GM19238 (cell line): ENCODE results near the gene MPI.

Experiments used
- DNase-seq: peaks from one replicate; pipeline ENCODE4 v3.0.0; 2011; ENCODE audit warnings: low spot score; ENCODE audit not compliant: insufficient read length

Gene MPI, protein sequence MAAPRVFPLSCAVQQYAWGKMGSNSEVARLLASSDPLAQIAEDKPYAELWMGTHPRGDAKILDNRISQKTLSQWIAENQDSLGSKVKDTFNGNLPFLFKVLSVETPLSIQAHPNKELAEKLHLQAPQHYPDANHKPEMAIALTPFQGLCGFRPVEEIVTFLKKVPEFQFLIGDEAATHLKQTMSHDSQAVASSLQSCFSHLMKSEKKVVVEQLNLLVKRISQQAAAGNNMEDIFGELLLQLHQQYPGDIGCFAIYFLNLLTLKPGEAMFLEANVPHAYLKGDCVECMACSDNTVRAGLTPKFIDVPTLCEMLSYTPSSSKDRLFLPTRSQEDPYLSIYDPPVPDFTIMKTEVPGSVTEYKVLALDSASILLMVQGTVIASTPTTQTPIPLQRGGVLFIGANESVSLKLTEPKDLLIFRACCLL

DNA sequence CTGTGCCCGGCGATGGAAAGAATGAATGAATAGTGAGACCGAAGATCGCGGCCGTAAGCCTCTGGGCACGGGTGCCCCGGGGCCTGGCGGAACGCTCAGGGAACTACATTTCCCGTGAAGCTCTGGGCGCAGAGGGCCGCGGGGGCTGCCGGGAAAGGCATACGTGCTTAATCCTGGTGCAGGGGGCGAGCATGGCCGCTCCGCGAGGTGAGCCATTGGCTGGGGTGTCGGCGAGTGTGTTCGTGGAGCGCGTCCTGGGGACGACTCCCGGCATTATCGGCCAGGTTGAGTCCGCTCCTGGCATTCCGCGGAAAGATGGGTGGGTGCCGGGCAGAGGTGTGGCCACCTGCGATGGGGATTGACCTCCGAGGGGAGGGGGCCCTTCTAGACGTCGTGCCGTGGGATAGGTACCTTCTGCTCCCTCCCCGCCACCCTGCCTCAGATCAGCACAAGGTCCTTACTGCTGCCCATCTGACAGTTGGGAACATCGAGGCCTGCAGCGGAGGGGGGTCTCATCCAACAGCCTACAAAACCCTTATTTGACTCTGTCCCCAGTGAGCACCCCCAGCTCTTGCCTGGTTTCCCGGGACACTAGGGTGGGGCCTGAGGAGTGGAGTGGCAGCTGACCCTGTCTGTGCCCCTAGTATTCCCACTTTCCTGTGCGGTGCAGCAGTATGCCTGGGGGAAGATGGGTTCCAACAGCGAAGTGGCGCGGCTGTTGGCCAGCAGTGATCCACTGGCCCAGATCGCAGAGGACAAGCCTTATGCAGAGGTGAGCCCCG lies at the start of gene MPI:
TSS of gene MPI (plus strand) at position 160 of the 782 bp plus-strand sequence. CDS start at position 192, 32 bp downstream.
- DNase-seq, result peak; percentile 97

DNA sequence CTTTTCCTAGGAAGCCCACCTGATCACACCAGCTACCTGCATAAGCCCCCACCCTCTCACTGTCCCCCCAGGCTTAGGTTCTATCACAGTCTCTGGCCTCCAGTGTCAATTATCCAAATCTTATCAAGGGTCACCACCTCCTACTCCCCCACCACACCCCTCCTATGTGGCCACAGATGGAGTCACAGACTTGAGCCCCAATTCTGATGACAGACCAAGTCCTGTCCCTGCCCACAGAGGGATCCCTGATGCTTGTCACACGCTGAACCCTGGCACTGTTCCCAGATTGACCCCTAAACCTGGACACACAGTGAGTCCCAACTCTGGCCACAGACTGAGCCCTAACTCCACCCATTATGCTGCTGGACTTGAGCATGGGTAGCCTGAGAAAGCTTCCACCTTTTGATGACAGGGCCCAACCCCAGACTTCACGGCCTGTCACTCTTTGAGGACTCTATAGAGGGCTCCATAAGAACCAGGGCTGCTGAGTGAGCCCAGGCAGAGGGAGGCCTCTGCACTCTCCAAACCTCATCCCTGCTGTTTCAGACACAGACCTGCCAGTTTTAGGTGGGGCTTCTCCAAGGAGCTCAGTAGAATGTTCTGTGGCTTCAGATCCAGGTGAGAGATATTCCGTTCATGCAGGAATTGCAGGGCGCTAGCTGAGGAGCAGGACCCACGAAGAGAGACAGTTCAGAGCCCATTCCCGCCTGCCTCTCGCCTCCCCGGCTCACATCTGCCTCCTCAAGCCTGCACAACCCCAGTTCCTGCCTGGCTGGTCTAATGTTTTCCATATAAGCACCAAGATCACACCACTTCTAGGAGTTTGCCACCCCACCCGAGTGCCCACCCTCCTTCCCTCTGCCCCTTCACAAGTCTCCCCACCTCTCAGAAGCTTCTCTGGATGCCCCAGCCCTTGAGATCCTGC lies 48.7 kb upstream of the MPI start:
- no peak for DNase-seq

DNA sequence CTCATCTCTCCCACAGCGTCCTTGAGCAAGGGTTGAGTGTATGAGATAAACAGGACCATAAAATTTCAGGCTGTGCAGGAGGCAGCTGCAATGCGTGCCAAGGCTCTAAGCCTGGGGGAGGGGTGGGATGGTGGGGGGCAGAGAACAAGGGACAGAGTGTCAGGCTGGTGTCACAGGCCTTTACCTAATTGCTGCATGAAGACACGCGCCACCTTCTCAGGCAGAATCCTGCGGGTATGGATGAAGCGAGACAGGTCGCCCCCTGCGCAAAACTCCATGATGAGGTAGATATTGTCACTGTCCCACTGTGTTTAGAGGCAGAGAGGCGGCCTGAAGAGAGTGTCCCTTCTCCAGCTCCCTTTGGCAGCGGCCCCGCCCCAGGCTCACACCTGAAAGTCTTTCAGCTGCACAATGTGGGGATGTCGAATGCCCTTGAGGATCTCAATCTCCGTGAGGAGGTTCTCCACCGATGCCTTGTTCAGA lies 47.9 kb upstream of the MPI start:
- no peak for DNase-seq

DNA sequence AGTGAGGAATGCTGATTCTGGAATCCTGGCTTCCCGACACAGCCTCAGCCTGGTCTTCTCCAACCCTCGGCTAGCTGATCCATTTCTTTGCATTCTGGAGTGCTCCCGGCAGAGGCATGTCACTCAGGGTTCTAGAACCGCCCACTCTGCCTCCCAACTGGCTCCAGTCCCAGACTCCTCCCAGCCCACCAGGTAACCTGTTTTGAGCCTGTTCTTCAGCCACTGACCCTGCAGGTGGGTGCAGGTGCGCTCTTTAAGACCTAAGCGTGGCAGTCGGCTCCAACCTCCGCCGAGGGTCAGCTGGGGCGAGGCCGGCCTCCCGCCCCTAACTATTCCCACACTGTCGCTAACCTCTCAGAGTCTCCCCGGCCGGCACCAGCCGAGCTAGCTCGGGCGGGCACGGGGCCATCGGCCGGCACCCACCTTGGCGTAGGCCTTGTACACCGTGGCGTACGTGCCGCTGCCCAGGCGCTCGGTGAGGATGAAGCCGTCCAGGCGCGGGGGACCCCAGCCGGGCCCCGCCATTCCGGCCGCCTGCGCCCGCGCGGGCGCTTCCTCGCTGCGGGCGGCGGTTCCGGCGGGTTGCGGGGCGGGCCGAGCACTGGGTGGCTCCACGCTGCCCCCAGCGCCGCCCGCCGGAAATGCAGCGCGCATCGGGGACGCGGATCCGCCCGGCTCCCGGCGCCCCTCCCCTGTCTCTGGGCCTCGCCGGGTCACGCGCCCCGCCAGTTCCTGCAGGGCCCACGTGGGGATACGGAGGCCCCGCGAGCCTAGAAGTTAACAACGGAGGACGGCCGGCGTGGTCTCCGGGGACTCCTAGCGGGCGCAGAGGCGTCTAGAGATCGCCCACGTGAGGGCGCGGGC lies 47.0 kb upstream of the MPI start, which contains the start of gene ULK3:
TSS of gene ULK3 (minus strand) at position 576 of the 864 bp plus-strand sequence. CDS start at position 525, 51 bp downstream.
- peak; percentile 98 for DNase-seq

DNA sequence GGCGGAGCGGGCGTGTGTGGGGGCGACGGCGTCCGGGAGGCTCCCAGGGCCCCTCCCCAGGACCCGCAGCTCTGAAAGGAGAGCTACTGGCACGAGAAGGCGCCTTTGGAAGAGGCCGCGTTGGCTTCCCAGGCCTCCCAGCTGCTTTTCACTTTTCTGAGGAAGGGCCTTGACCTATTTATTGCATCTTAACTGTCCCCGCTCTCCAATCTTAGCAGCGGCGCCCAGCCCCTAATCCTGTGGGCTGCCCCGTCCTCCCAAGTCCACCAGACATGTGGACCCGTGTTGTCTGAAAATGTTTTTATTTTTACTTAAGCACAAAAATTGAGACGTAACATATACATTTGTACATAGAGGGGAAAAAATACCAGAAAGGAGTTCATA lies 46.4 kb upstream of the MPI start:
- DNase-seq, result no peak

DNA sequence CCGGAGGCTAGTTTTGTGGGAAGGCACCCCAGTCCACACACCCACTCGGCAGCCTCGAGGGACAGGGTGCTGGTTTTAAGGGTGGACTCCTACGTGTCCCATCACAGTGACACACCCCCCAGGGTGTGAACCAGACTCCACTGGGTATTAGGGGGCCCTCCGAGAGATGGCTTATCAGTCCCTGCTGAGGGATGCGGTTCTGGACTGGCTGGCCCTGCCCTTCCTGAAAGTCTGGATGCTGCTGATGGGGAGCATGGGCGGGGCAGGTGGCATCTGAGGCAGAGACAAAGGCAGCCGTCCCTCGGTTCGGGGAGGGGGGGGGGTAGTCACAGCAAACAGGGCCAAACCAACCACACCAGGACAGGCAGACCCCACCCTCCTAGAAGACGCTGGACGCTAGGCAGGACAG lies 45.9 kb upstream of the MPI start:
- DNase-seq, result no peak

DNA sequence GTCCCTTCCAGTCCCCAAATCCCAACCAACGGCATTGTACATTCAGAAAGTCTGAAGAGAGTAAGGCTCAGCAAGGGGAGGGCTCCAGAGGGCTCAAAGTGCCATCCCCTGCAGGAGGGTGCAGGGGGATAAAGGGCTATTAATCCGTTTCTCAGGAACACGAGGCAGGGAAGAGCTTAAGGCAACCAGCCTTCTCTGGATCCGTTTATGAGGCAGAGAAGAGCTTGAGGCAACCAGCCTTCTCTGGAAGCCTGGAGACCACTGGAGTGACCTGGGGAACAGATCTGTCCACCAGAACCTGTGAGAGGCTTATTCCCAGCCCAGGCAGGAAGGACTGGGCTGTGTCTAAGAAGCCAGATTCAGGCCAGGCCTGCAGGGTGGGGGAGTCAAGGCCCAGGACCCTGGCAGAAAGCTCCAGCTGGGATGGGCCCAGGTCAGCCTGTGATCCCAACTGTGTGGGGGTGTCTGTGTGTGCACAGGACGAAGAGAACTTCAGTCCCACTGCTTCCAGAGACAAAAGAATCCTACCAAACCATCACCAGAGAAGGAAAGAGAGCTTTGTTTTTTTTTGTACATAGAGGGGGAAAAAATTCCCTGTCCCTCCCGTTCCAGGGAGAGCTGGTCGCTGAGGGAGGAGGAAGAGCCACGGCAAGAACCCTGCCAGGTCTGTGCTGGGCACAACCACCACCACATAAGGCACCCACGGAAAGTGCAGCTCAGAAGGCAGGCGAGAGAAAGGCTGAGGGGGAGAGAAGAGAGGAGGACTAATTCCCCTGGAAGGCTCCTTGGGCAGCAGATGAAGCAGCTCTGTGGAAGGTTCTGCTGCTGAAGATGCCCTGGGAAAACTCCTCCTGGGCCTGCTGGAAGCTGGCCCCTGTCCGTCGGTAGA lies 45.3 kb upstream of the MPI start:
- DNase-seq, result no peak

DNA sequence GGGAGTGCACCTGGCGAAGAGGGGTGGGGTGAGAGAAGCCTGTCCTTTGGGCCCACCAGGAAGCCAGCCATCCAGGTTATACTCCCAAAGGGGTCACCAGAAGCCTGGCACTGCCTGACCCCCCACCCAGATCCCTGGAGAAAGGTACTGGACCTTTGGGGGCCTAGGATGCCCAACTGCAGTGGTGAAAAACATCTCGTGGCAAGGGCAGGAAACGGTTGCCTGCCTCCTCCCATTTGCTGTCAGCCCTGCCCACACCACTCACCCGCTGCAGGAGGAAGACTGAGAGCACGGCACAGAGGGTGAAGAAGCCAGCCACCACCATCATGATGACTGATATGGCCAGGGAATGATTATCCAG lies 44.7 kb upstream of the MPI start:
- no peak for DNase-seq

DNA sequence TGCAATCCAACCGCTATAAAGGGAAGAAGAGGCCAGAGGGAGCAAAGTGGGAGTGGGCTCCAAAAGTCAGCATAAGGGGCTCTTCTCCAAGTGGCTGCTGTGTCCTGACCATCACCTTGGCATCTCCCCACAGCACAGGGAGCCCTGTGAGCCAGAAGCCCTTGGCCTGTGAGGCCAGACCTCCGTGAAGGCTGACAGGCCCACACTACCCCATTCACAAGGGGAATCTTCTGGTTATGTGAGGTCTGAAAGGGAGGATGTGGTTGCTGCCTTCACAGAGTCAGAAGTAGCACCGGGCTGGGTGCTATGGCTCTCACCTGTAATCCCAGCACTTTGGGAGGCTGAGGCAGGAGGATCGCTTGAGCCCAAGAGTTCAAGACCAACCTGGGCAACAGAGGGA lies 44.3 kb upstream of the MPI start:
- no peak for DNase-seq

DNA sequence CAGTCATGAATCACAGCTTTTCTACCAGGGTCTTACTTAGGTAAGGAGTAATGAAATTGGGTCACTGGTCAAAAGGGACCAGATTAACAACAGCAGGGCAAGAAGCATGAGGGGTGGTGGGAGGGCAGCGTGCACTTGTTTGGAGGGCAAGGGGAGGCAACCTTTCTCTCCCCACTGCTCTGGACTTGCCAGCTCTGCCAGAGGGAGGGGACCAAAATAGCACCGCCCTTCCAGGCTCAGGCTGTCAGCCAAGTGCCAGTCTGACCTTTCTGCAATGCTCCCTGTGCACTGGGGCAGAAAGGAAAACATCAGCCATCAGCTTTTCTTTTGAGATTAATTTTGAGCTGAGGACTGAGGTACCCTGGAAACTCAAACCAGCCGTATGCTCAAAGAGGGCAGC lies 42.4 kb upstream of the MPI start:
- DNase-seq, result no peak

DNA sequence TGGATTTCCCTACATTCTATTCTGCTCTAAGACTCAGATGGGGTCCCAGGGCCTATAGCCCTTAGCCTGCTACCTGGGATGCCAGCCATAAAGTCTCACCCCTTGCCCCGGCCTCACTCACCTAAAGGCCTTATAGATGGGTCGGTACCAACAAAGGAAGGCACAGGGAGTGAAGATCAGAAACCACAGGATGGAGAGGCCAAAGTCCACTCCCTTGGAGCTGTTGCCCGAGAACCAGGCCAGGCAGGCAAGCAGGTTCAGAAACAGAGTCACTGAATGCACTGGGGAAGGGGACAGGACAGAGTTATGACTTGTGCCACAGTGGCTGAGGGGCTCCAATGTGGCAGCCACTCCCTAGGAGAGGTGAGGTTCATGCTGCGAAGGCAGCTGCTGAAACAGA lies 39.4 kb upstream of the MPI start:
- DNase-seq, result no peak

DNA sequence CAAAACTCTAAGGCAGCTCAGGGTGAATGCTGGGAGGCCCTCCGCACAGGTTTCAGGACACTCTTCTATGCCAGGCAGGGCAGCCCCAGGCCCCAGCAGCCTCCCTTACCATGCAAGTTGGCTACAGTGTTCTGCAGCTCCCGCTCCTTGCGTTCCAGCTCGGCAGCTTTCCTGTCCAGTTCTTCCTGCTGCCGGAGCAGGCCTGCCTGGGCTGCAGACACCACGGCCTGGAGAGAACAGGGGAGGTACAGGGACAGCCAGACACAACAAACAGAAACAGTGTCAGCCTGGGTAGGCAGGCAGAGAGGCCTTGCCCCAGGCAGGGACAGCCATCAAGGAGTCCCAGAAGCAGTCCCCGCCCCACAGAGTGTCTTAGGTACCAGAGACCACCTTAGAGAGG lies 37.9 kb upstream of the MPI start:
- no peak for DNase-seq

DNA sequence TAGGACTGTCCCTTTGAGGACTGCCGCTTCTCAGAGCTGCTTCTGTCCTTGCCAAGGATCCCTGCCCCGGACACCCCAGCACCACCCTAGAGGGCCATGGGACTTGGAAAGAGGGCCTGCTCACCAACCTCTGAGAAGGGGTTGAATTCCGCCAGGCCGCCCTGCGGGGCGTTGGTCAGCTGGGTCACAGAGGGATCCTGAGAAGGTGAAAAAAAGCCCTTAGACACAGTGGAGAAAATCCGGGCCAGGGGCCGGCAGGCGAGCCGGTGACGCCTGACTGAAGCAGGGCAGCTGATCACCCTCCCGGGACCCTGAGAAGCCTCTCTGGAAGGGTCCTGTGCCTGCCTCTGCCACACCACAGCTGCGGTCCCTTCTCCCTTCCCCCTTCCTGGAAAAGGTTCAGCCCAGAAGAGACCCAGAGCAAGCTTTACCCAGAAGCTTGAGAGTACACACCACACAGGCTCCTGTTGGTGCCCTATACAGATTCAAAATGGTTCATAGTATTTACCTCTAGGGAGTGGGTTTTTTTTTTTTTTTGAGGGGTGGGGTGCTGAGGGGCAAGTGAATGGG lies 35.3 kb upstream of the MPI start:
- no peak for DNase-seq

DNA sequence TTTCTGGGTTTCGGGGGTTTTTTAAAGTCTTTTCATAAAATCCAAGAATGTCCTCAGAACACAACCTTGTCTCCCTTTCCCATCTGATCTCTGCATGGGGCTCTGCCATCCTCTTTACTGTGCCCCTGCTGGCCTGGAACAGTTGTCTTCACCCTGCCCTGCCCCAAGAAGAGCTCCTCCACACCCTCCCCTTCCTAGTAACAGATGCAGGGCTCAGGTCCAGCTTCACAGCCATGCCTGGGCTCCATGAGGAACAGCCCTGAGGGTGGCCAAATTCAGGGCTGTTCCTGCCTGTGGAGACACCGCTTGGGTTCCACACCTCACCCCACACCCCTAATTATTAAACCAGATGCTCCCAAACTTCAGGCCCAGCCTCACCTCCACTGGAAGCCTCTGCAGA lies 34.0 kb upstream of the MPI start:
- DNase-seq, result no peak

DNA sequence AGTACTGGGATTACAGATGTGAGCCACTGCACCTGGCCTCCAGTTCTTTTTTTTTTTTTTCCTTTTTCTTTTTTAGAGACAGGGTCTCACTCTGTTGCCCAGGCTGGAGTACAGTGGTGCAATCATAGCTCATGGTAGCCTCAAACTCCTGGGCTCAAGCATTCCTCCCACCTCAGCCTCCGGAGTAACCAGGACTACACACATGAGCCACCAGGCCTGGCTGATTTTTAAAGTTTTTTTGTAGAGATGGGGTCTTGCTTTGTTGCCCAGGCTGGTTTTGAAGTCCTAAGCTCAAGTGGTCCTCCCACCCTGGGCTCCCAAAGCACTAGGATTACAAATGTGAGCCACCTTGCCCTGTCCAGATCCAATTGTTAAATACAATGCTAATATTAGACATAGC lies 33.3 kb upstream of the MPI start:
- no peak for DNase-seq

DNA sequence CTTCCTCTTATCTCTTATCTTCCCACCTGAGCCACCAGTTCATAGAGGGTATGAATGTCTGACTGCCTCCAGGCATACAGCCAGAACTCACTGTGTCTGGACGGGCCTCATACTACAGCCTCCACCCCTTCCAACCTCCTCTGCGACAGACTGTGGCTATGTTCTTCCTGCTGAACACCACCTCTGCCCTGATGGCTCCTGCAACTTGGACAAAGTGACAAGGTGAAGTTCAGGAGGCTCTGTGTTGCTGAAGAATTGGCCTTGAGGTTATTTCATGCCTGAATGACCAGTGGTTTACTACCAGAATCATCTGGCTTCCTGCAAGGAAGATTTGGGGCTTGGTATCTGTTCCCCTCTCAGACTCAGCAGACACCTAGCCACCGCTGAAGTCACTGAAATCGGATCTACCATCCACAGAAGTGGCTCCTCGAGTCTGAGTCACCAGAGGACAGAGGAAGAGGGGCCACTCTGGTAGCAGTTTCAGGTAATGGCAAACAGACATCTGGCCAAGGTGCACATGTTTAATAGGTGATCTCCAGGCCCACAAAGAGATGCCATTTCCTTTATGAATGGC lies 32.7 kb upstream of the MPI start:
- DNase-seq, result peak; percentile 69

DNA sequence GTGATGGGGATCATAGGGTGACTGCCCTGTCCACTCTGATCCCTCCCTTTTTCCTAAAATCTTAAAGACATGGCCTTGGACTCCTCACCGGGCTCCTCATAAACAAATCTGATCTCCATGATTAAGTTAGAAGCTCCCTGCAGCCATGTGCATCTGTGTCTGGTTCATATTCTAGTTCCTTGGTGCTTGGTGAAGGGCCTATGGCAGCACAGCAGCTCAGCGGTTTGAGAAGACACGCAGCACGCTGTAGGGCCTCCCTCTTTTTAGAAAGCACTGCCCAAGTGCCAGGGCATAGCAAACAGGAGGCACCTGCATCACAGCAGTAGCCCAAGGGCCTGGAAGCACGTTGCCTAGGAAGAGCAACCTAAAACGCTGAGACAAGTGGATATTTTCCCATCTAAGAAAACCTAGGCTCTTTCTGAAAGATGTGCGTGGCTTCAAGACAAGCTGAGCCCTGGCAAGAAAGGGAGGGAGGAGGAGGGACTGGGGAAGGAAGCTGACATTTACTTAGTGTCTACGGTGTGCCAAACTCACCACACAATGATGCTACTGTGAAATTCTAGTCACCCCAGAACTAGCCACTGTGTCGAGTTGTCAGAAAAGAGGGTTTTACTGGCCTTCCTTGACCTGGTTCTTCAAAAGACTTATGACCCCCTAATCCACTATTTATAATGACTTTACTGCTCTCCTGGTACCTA lies 32.0 kb upstream of the MPI start:
- no peak for DNase-seq

DNA sequence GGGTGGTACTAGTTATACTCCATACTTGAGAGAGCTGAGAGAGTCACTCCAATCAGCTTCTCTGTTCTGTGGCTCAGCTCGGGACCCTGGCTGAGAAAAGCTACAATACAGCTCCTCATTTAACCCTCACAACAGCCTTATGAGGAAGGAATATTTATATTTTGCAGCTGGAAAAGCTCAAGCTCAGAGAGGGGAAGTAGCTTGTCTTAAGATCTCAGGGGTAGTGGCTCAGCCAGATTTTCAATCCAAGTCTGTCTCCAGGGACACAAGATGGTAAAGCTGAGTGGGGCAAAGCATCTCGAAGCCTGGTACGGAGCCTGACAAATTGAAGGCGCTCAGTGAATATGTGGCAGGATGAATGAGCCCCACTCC lies 31.5 kb upstream of the MPI start:
- no peak for DNase-seq
